ENCODE measurements around the gene WSCD2. TPM values are rescaled to one million over a fixed set of nuclear protein-coding genes. Genes with fewer than 3 reads are reported as not detected.

The WSCD2 gene
- total and polyA plus RNA-seq, 2 donors (not counting 1 experiment from before 2014, with no cell fraction given), result 1.1 to 5.9 TPM

DNA sequence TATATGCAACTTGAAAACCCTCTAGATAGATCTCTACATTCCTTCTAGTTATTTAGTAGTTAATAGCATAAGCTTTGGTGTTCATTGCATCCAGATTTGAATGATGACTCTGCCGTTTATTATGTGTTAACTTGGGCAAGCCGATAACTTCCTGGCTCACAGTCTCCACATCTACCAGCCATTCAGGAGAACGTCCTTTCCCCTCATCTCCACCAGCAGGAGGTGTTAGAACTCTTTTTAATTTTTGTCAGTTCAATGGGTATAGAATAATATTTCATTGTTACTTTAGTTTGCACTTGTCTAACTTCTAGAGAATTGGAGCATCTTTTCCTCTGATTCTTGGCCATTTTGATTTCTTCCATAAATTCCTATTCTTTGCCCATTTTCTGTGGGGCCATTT lies 30.0 kb upstream of the WSCD2 start:
- WGBS (ENCODE audit: insufficient coverage), result no CpG with 5 or more reads among the region's 3 CpGs
- Histone ChIP-seq H3K4me1 (ENCODE audit: control insufficient read depth in 2 of 2, insufficient read depth in 2 of 2, low read length in 2 of 2) (no peaks in the 10 kb centered on the region), H3K36me3 (replicated peaks in 1 of 2; ENCODE audit: control extremely low read depth in 1 of 2, control insufficient read depth in 1 of 2, extremely low read depth in 1 of 2, insufficient read depth in 2 of 2, low read length in 1 of 2) (no peaks in the 10 kb centered on the region), H3K79me2 (ENCODE audit: control insufficient read depth, insufficient read depth, low read length) (no peaks in the 10 kb centered on the region), H3K27ac (ENCODE audit: low read length in 2 of 2) (no peak overlapping the region), H3K27me3 (replicated peaks in 1 of 4; ENCODE audit: control extremely low read depth in 1 of 4, control insufficient read depth in 3 of 4, insufficient read depth in 4 of 4, low read length in 3 of 4) (no peaks in the 10 kb centered on the region), H3K4me3 (ENCODE audit: control extremely low read depth in 1 of 5, extremely low read depth in 1 of 5, insufficient read depth in 1 of 5, low read depth in 2 of 5, low read length in 4 of 5) (no peak overlapping the region), H3K9me3 (ENCODE audit: control extremely low read depth in 1 of 3, control insufficient read depth in 2 of 3, insufficient read depth in 1 of 3, low read length in 2 of 3) (no peaks in the 10 kb centered on the region), H2AFZ (ENCODE audit: insufficient read depth, low read depth, low read length, poor library complexity, severe bottlenecking) (no peak overlapping the region), H3K9ac (ENCODE audit: low read length) (no peak overlapping the region), H3K4me2 (replicated peaks; ENCODE audit: low read depth, low read length, poor library complexity, severe bottlenecking) (no peak overlapping the region), H4K20me1 (ENCODE audit: control insufficient read depth, insufficient read depth, low read length, poor library complexity, severe bottlenecking) (no peaks in the 10 kb centered on the region)
- Mint-ChIP-seq H3K27me3 (peaks cover 9% of the 10 kb centered on the region), H3K27ac (no peak overlapping the region), H3K4me1 (no peaks in the 10 kb centered on the region), H3K9me3 (ENCODE audit: insufficient read depth) (no peaks in the 10 kb centered on the region), H3K4me3 (no peak overlapping the region)
- DNase-seq (peak; percentile 46), ATAC-seq (ENCODE audit: low read depth) (peak; percentile 49)
- ChIA-PET CTCF (interaction anchor here (0.6 to 4.7 kb wide), 7 partner anchors 11 to 412 kb away, joined by 3 to 30 read pairs (median 3); no protein-coding TSS in a partner anchor), POLR2A (no interaction called here)
- intact Hi-C loops (cut with micrococcal nuclease), result loop anchor here (1.0 to 2.0 kb wide), 2 partner anchors 30 to 95 kb away; partner anchors contain the start of gene WSCD2
- no peak for TF ChIP-seq EZH2 (IDR thresholded peaks at IDR 0.05; ENCODE audit: borderline replicate concordance, insufficient read depth, low read depth, low read length, poor library complexity, severe bottlenecking)
- TF ChIP-seq, protein P1, sequence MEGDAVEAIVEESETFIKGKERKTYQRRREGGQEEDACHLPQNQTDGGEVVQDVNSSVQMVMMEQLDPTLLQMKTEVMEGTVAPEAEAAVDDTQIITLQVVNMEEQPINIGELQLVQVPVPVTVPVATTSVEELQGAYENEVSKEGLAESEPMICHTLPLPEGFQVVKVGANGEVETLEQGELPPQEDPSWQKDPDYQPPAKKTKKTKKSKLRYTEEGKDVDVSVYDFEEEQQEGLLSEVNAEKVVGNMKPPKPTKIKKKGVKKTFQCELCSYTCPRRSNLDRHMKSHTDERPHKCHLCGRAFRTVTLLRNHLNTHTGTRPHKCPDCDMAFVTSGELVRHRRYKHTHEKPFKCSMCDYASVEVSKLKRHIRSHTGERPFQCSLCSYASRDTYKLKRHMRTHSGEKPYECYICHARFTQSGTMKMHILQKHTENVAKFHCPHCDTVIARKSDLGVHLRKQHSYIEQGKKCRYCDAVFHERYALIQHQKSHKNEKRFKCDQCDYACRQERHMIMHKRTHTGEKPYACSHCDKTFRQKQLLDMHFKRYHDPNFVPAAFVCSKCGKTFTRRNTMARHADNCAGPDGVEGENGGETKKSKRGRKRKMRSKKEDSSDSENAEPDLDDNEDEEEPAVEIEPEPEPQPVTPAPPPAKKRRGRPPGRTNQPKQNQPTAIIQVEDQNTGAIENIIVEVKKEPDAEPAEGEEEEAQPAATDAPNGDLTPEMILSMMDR (IDR thresholded peaks at IDR 0.05), result peak; percentile 65

DNA sequence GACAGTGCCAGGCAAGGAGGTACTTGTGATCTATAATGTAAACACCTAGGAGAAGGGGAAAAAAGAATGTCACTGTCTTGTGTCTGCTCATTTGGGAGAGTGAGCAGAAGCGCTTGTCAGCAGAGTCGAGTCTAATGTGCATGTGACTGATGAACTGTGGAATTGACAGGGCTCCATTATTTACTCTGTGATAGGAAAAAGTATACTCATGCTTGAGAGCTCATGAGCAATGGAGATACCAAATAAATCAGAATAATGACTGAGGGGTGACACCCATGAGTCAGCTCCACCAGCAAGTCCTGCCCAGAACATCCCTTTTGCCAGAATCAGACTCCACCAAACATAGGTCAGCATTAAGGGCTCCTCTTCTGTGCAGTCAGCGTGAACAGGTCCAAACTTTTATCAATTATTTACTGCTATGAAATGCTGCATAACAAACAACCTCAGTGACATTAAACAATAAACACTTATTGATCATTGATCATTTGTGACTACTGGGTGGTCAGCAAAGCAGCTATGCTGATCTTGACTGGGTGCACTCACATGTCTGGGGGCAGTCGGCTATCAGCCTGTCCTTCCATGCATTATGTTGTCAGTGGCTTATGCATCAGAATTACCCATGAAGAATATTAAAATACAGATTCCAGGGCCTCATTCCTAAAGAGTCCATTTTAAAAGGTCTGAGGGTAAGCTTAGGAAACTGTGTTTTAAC lies 29.2 kb upstream of the WSCD2 start:
- Histone ChIP-seq H3K4me1 (ENCODE audit: control insufficient read depth in 2 of 2, insufficient read depth in 2 of 2, low read length in 2 of 2) (no peaks in the 10 kb centered on the region), H3K79me2 (ENCODE audit: control insufficient read depth, insufficient read depth, low read length) (no peaks in the 10 kb centered on the region), H3K4me2 (replicated peaks; ENCODE audit: low read depth, low read length, poor library complexity, severe bottlenecking) (no peak overlapping the region), H2AFZ (ENCODE audit: insufficient read depth, low read depth, low read length, poor library complexity, severe bottlenecking) (no peak overlapping the region), H4K20me1 (ENCODE audit: control insufficient read depth, insufficient read depth, low read length, poor library complexity, severe bottlenecking) (no peaks in the 10 kb centered on the region), H3K27me3 (replicated peaks in 1 of 4; ENCODE audit: control extremely low read depth in 1 of 4, control insufficient read depth in 3 of 4, insufficient read depth in 4 of 4, low read length in 3 of 4) (no peaks in the 10 kb centered on the region), H3K27ac (ENCODE audit: low read length in 2 of 2) (no peak overlapping the region), H3K9ac (ENCODE audit: low read length) (no peak overlapping the region), H3K4me3 (ENCODE audit: control extremely low read depth in 1 of 5, extremely low read depth in 1 of 5, insufficient read depth in 1 of 5, low read depth in 2 of 5, low read length in 4 of 5) (no peak overlapping the region), H3K36me3 (replicated peaks in 1 of 2; ENCODE audit: control extremely low read depth in 1 of 2, control insufficient read depth in 1 of 2, extremely low read depth in 1 of 2, insufficient read depth in 2 of 2, low read length in 1 of 2) (no peaks in the 10 kb centered on the region), H3K9me3 (ENCODE audit: control extremely low read depth in 1 of 3, control insufficient read depth in 2 of 3, insufficient read depth in 1 of 3, low read length in 2 of 3) (no peaks in the 10 kb centered on the region)
- no peaks in the 10 kb centered on the region for H3K4me1 Mint-ChIP-seq
- WGBS (ENCODE audit: insufficient coverage), result 94% methylated on average over 4 of the region's 4 CpGs
- peaks cover 2% of the 10 kb centered on the region for H3K27me3 Mint-ChIP-seq
- no peaks in the 10 kb centered on the region for H3K9me3 Mint-ChIP-seq (ENCODE audit: insufficient read depth)
- TF ChIP-seq EZH2 (IDR thresholded peaks at IDR 0.05; ENCODE audit: borderline replicate concordance, insufficient read depth, low read depth, low read length, poor library complexity, severe bottlenecking), result no peak
- TF ChIP-seq, protein P1 (IDR thresholded peaks at IDR 0.05), result no peak
- intact Hi-C loops (cut with micrococcal nuclease), result loop anchor here (1.0 to 2.0 kb wide), 2 partner anchors 29 to 94 kb away; partner anchors contain the start of gene WSCD2
- ChIA-PET POLR2A (no interaction called here), CTCF (interaction anchor here (1.0 to 4.7 kb wide), 3 partner anchors 95 to 412 kb away, joined by 4 to 30 read pairs (median 14); no protein-coding TSS in a partner anchor)
- DNase-seq (no peak), ATAC-seq (ENCODE audit: low read depth) (no peak)
- H3K27ac Mint-ChIP-seq, result no peak overlapping the region
- no peak overlapping the region for H3K4me3 Mint-ChIP-seq
